Subcutaneous abdominal adipose tissue (tissue), 5 donors: ENCODE measurements around the gene CECR2.
A peak's percentile ranks its signal among the peaks of the same experiment; 100 is the strongest.
"Not testable (repeated sequence)": the region's sequence is repeated elsewhere in the genome, so short reads cannot be mapped to it uniquely, and the experiment has no call there.

Source experiments
- H3K27ac ChIP-seq: one replicate; pipeline ENCODE4 v1.7.0; 2013; ENCODE audit warnings: low read depth, mild to moderate bottlenecking, inconsistent platforms, low read length, moderate library complexity
- H3K27me3 ChIP-seq, 5 donors: one replicate each; pipeline ENCODE4 v1.7.0; 2013; ENCODE audit warnings: low read length in 5 of 5, inconsistent platforms in 1 of 5; ENCODE audit not compliant: control insufficient read depth in 5 of 5, insufficient read depth in 4 of 5
- H3K36me3 ChIP-seq, 5 donors: one replicate each; pipeline ENCODE4 v1.7.0; 2013; ENCODE audit warnings: low read length in 5 of 5; ENCODE audit not compliant: control insufficient read depth in 5 of 5, insufficient read depth in 5 of 5
- H3K4me1 ChIP-seq, 5 donors: one replicate each; pipeline ENCODE4 v1.7.0; 2013; ENCODE audit warnings: low read length in 5 of 5, mild to moderate bottlenecking in 3 of 5, moderate library complexity in 1 of 5; ENCODE audit not compliant: control insufficient read depth in 5 of 5, insufficient read depth in 5 of 5
- H3K4me3 ChIP-seq, 5 donors: one replicate each; pipeline ENCODE4 v1.7.0; 2013; ENCODE audit warnings: low read length in 5 of 5, low read depth in 1 of 5
- H3K9ac ChIP-seq, 5 donors: one replicate each; pipeline ENCODE4 v1.7.0; 2013; ENCODE audit warnings: low read length in 5 of 5, mild to moderate bottlenecking in 4 of 5, moderate library complexity in 3 of 5
- H3K9me3 ChIP-seq, 5 donors: one replicate each; pipeline ENCODE4 v1.7.0; 2013; ENCODE audit warnings: low read length in 5 of 5; ENCODE audit not compliant: control insufficient read depth in 5 of 5
- donor health status: healthy.
- donor health status: healthy.
- donor health status: healthy.
- donor health status: healthy.
- donor health status: healthy.

The CECR2 gene

DNA sequence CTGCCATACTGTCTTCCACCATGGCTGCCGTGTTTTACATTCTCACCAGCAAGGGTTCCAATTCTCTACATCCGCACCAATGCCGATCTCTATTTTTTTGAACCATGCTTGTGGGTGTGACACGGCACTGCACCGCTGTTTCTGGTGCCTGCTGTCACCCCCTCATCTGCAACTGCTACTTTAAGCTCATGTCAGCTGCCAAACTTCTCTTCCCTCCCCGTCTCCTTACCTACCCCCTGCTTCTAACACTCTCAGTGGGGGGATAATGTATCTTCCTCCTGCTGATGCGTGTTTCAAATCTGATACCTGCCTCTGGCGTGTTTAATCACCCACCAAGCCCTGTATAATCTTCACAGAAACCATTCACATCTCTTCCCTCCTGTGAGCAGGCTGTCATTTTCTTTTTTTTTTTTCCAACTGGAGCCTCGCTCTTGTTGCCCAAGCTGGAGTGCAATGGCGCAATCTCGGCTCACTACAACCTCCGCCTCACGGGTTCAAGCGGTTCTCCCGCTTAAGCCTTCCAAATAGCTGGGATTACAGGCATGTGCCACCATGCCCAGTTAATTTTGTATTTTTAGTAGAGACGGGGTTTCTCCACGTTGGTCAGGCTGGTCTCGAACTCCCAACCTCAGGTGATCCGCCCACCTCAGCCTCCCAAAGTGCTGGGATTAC is 196.9 kb downstream of the CECR2 start:
- H3K27me3 ChIP-seq, H3K36me3 ChIP-seq, H3K9me3 ChIP-seq, H3K4me3 ChIP-seq: not testable (repeated sequence)
- H3K27ac ChIP-seq = peak overlapping the region; percentile 42
- H3K4me1 ChIP-seq = peaks cover 17 to 56% (median 51%) of the 10 kb centered on the region in 5 donors
- H3K9ac ChIP-seq = peak overlapping the region in 3 of 5 donors; percentile 7 to 52 (median 11)

DNA sequence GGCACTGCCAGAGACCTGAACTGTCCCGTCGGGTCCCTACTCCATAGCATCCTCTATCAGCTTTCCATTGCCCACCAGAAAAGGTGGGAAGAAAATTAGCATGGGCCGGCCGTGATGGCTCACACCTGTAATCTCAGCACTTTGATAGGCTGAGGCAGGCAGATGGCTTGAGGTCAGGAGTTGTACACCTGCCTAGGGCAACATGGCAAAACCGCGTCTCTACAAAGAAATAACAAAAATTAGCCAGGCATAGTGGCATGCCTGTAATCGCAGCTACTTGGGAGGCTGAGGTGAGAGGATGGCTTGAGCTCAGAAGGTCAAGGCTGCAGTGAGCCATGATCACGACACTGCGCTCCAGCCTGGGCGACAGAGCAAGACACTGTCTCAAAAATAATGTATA is 197.5 kb downstream of the CECR2 start:
- Histone ChIP-seq H3K4me3 (no peak overlapping the region), H3K9me3 (no peaks in the 10 kb centered on the region), H3K27me3 (no peaks in the 10 kb centered on the region), H3K4me1 (peaks cover 19 to 63% (median 57%) of the 10 kb centered on the region in 5 donors), H3K27ac (peak overlapping the region; percentile 42), H3K9ac (peak overlapping the region in 1 of 5 donors; percentile 11), H3K36me3 (no peaks in the 10 kb centered on the region)

GRCh38 chr22:17569971-17570511 is 200.8 kb downstream of the CECR2 start:
- no peaks in the 10 kb centered on the region for H3K9me3 ChIP-seq
- no peaks in the 10 kb centered on the region for H3K36me3 ChIP-seq
- H3K27ac ChIP-seq = peak overlapping the region; percentile 90
- peaks cover 11 to 40% (median 35%) of the 10 kb centered on the region in 5 donors for H3K4me1 ChIP-seq
- H3K27me3 ChIP-seq = no peaks in the 10 kb centered on the region
- peak overlapping the region in 3 of 5 donors; percentile 6 to 54 (median 9) for H3K9ac ChIP-seq
- H3K4me3 ChIP-seq = peak overlapping the region; percentile 40 to 60 (median 56)

DNA sequence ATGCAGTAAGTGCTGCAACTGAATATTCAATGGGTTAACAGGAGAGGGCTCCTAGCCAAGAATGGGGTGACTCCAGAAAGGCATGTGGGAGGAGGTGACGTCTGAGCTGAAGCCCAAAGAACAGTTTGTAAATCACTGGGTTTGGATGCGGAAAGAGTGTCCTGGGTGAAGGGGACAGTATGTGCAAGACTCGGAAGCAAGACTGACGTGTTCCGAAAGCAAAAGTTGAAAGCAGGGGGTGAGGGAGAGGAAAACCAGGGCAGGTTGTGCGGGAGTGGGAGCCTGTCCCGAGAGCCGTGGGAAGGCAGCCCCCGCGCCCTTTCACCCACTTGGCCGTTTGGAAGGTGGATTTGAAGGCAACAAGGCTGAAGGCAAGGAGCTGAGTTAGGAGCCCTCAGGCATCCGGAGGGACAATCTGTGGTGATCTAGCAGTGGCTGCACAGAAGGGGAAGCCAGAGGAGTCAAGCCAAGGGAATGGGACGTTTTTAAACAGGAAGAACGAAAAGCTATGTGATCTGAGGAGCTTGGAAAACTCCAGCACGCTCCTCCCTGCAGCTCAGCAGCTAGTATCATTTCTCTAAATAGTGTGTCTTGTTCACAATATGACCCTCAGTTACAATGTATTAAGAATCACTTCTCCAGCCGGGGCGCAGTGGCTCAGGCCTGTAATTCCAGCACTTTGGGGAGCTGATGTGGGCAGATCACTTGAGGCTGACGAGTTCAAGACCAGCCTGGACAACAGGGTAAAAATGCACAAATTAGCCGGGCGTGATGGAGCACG is 201.8 kb downstream of the CECR2 start:
- no peaks in the 10 kb centered on the region for H3K9me3 ChIP-seq
- H3K4me1 ChIP-seq = peaks cover 14 to 35% (median 30%) of the 10 kb centered on the region in 5 donors
- peak overlapping the region; percentile 90 for H3K27ac ChIP-seq
- peak overlapping the region; percentile 14 to 69 (median 57) for H3K9ac ChIP-seq
- no peaks in the 10 kb centered on the region for H3K36me3 ChIP-seq
- peak overlapping the region; percentile 54 to 75 (median 58) for H3K4me3 ChIP-seq
- H3K27me3 ChIP-seq = no peaks in the 10 kb centered on the region

GRCh38 chr22:17575151-17575550 is 205.9 kb downstream of the CECR2 start:
- Histone ChIP-seq H3K9me3 (no peaks in the 10 kb centered on the region), H3K27me3 (no peaks in the 10 kb centered on the region), H3K27ac (no peak overlapping the region), H3K4me3 (no peak overlapping the region), H3K36me3 (peaks cover 0 to 3% (median 2%) of the 10 kb centered on the region in 5 donors), H3K4me1 (peaks cover 11 to 24% (median 19%) of the 10 kb centered on the region in 5 donors), H3K9ac (no peak overlapping the region)

GRCh38 chr22:17575681-17576080 is 206.4 kb downstream of the CECR2 start:
- Histone ChIP-seq H3K4me3 (no peak overlapping the region), H3K9ac (no peak overlapping the region)

DNA sequence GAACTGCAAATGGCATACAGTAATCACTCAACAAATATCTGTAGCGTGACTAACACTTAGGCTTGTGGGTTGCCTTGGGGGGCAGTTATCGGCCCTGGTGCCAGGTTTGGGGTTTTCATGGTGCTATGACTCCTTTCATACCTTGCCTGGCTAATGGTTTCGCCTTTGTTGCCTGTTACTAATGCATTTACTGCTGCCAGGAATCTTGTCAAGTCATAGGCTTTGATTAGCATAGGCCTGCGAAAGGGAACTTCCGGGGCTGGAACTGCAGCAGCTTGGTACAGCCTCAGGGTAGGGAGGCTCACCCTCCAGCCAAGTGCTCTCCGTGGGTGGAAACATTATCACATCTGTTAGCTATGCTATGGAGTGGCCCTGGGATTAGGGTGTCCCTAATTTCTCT is 207.2 kb downstream of the CECR2 start:
- Histone ChIP-seq H3K36me3 (peaks cover 0 to 6% (median 2%) of the 10 kb centered on the region in 5 donors), H3K4me1 (peaks cover 3 to 13% (median 10%) of the 10 kb centered on the region in 5 donors), H3K9me3 (no peaks in the 10 kb centered on the region), H3K9ac (no peak overlapping the region), H3K27me3 (no peaks in the 10 kb centered on the region), H3K27ac (no peak overlapping the region), H3K4me3 (no peak overlapping the region)

More at GRCh38 chr22:17575681-17576080, 206.4 kb downstream of the CECR2 start:
- Histone ChIP-seq H3K27ac (no peak overlapping the region), H3K9me3 (no peaks in the 10 kb centered on the region), H3K27me3 (no peaks in the 10 kb centered on the region), H3K36me3 (peaks cover 0 to 3% (median 2%) of the 10 kb centered on the region in 5 donors), H3K4me1 (peaks cover 9 to 19% (median 13%) of the 10 kb centered on the region in 5 donors)

DNA sequence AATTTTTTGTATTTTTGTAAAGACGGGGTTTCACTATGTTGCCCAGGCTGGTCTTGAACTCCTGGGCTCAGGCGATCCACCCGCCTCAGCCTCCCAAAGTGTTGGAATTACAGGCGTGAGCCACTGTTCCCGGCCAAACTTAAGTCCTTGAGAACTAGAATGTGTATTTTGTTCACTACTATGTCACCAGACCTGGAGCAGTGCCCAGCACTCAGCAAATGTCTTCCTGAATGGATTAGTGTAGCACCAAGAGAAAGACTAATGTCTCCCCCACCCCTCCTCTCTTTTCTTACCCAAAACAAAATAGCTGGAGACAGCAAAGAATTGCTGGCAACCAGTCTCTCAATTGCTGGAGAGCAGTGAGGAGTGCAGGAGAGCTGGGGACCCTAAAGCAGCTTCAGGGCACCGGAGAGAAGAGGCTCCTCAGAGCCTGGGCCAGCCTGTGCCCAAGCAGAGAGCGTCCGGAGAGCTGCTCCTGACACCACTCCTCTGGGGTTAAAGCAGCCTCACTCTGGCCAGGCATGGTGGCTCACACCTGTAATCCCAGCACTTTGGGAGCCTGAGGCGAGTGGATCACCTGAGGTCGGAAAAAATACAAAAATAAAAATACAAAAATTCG is 209.0 kb downstream of the CECR2 start:
- no peaks in the 10 kb centered on the region for H3K9me3 ChIP-seq
- no peak overlapping the region for H3K4me3 ChIP-seq
- H3K9ac ChIP-seq = no peak overlapping the region
- H3K4me1 ChIP-seq = peaks cover 0 to 5% (median 3%) of the 10 kb centered on the region in 5 donors
- H3K36me3 ChIP-seq = peaks cover 0 to 9% (median 4%) of the 10 kb centered on the region in 5 donors
- H3K27me3 ChIP-seq = no peaks in the 10 kb centered on the region
- H3K27ac ChIP-seq = peak overlapping the region; percentile 41

DNA sequence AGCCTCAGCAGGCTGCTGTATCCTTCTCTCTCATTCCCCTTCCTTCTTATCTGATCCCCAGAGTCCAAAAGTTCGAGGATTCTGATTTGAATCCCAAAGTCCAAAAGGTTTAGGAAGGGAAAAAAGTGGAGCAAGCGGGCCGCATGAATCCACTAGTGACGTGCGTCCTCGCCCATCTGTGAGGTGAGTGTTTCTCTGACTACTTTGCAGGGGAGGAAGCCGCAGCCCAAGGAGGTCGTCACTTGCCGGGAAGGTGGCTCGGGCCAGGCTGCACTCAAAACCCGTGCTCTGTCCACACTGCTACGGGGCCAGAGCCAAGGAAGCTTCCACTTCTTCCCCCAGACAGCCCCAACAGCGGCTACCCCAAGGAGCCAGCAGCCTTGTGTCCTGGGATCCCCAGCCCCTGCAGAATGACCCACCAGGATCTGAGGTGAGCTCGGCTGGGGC is 210.3 kb downstream of the CECR2 start:
- Histone ChIP-seq H3K27ac (no peak overlapping the region), H3K9ac (no peak overlapping the region), H3K4me3 (no peak overlapping the region), H3K9me3 (no peaks in the 10 kb centered on the region), H3K36me3 (peaks cover 0 to 11% (median 5%) of the 10 kb centered on the region in 5 donors), H3K4me1 (peaks cover 0 to 5% (median 3%) of the 10 kb centered on the region in 5 donors), H3K27me3 (no peaks in the 10 kb centered on the region)
